ENCODE results near the gene SUSD1.
A peak's percentile ranks its signal among the peaks of the same experiment; 100 is the strongest.

The SUSD1 gene

GRCh38 chr9:112037281-112038016, 137.6 kb downstream of the SUSD1 start:
- DNase-seq = peak; percentile 39

GRCh38 chr9:112035166-112035826, 139.8 kb downstream of the SUSD1 start:
- DNase-seq = no peak

GRCh38 chr9:112034216-112034611, 140.9 kb downstream of the SUSD1 start:
- no peak for DNase-seq

DNA sequence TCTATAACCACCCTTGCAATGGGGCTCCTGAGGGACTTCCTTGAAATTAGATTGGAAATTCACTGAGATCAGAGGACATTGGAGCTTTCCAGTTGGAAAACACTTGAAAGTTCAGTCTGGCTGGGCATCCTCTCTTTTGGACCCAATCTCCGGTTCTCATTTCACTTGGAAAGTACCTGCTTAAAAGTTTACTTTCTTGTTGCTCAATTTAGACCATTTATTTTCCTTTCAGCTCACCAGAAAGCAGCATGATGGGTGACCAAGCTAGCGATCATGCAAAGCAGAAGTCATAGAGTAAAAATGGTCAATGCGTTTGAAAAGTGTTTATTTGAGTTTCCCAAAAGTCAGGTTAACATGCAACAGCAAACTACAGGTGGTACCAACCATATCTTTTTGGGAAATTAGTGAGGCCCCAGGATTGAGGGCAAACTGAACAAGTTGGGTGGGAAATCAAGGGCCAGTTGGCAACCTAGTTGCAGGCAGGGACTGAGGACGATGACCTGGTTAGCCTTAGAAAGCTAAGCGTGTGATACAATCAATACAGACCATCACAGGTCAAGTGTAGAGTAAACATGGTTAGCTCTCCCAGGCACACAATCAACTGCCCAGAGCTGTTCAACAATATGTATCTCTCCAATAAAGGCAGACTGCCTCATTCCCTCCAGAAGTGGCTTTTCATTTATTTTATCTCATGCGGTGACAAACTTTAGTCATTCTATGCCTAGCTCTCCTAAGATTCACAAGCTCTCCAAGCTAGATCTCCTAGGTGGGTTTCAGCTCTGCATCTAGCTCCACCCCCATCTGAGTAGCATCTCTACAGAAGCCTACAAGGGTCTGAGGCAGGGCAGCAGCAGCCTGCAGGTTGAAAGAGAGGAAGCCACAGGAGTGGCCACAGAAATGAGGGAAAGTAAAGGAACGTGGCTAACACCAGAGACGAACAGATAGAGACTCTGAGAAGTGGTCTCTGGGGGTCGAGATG, 141.6 kb downstream of the SUSD1 start:
- no peak for DNase-seq

DNA sequence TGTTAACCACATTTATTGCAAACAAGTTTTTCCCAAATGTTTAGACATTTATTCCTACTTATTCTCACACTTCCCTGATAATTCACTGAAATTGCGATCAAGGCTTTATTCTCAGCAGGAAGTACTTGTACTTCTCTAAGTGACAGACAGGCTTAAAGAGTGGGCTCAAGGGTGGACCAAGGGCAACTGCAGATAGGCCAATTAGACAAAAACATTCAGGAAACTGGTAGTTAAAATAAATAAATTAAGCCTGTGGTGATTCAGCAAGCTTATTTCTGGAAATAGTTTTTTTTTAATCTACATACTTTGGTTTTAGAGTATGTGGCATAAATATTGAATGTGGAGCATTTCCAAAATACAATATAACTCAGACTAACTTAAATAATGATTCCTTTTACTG, 142.4 kb downstream of the SUSD1 start:
- no peak for DNase-seq

- DNase-seq = no peak
Measured at GRCh38 chr9:112032009-112032408, 143.1 kb downstream of the SUSD1 start.

DNA sequence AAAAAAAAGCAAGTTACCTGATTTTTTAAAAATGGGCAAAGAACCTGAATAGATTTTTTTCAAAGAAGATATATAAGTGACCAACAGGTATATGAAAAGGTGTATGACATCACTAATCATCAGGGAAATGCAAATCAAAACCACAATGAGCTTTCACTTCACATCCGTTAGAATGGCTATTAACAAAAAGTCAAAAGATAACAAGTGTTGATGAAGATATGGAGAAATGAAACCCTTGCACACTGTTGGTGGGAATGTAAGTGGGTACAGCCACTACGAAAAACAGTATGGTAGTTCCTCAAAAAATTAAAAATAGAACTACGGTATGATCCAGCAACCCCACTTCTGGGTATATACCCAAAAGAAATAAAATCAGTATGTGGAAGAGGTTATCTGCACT, 143.7 kb downstream of the SUSD1 start:
- no peak for DNase-seq

GRCh38 chr9:112029921-112030444, 145.1 kb downstream of the SUSD1 start:
- DNase-seq = no peak

DNA sequence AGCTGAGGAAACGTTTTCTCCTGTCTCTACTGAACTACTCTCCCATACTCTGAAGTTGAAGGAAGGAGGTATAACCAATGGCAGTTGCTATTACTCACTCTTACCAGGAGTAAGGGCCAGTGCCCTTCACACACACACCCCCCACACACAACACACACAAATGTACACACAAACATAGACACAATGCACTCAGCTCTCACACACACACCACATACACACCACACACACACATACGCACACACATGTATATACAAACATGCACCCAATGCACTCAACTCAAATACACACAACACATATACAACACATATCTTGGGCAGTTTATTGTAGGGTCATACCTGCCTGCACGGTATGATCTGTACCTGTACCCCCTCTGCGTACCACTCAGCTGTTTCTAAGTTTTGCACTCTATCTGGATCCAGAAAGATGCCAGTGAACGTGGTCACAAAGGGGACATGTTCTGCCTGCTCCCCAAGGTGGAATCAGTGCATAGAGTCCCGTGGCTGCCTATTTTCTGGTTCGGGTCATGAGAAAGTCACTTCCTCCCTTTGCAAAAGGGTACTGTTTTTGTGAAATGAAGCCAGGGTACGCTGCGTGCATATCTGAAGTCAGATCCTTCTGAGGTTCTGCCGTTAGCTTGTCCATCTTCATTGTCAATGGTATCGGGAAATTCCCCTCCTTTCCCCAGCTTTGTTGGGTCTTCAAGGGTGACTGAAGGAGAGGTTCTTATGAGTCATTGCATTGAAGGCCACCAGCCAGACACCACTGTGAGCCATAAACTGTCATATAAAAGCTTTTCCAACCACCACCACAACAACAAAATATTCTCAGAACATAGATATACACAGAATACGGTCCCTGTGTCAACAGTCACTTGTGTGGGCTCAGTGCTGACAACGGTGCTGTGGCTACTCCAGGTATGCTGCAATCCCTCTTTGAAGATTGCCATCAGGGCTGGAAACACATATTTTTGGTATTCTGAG, 146.6 kb downstream of the SUSD1 start:
- no peak for DNase-seq

- DNase-seq = no peak
Measured at GRCh38 chr9:112025850-112026249, 149.2 kb downstream of the SUSD1 start.

DNA sequence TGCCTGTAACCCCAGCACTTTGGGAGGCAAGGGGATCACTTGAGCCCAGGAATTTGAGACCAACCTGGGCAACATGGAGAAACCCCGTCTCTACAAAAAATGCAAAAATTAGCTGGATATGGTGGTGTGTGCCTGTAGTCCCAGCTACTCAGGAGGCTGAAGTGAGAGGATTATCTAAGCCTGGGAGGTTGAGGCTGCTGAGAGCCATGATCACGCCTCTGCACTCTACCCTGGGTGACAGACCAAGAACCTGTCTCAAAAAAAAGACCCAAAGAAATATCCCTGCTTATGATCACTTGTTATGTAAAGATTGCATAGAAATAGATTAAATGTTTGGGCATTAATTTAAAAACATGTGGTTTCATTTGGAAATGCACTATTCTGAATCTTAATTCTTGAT, 153.4 kb downstream of the SUSD1 start:
- DNase-seq = no peak

DNA sequence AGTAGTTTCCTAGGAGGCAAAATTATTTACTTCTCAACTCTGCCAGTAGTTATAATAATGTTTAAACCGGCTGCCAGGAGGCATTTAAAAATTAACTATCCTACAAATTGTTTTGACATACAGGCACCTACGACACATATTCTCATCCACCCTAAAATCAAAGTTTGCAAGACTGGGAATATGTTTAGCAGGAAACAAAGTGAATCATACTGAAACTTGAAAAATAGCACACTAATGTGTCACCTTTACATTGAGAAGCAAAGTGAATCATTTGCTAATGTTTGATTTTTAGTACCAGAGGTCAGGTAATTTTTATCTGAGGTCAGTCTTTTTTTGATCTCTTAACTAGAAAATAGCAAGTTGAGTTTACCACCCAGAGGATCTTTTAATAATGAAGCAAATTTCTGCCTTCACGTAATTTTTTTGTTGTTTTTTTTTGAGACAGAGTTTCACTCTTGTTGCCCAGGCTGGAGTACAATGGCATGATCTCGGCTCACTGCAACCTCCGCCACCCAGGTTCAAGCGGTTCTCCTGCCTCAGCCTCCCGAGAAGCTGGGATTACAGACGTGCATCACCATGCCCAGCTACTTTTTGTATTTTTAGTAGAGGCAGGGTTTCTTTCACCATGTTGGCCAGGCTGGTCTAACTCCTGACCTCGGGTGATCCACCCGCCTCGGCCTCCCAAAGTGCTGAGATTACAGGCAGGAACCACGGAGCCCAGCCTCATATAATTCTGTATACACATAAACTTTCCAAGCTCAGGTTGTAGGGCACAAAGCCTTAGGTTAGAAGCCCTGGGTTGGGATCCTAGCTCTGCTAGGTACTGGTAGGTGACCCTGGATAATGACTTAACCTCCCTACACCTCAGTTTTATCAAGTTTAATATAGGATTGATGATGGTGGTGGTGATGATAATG, 154.2 kb downstream of the SUSD1 start:
- no peak for DNase-seq

DNA sequence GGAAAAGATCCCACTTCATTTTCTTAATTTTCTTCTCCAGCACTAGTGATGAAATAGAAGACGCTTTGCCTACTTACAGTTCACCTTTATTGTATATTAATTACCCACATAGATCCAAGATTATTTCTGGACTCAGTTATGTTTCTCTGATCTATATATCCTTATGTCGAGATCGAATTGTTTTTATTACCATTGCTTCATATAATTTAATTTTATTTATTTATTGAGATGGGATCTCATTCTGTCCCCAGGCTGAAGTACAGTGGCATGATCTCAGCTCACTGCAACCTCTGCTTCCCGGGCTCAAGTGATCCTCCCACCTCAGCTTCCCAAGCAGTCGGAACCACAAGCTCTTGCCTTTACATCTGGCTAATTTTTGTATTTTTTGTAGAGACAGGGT, 157.2 kb downstream of the SUSD1 start:
- DNase-seq = no peak

GRCh38 chr9:112015736-112016135, 159.4 kb downstream of the SUSD1 start:
- DNase-seq = no peak

DNA sequence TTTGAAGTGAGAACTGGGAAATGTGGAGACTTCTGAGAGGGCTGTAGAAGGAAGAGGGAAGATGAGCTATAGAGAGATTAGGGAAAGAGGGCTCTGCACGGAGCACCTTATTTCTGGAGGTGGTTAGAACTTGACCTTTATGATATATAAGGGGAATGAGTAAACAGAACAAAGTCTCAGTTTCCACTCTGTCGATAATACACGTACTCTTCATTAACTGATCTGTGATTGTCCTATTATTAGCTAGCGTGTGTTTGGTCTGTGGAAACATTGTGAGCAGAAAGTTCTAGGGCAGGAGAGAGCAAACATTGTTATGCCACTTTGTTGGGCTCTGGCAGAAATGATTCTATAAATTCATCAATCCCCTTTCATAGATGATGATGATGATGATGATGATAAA, 159.9 kb downstream of the SUSD1 start:
- DNase-seq = no peak

DNA sequence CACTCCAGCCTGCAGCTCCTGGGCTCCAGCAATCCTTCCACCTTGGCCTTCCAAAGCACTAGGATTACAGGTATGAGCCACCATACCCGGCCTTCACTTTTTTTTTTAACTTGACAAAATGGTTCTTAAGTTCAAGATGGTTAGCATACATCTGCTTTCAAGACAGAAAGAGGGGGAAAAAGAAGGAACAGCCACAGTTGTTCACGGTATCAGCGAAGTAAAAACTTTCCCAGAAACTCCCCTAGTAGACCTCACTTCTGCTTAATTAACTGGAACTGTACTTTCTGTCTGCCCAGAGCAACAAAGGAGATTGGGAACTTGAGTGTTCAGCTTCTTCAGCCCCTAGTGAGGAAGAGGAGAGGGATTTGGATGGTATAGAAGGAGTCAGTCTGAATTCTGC, 161.8 kb downstream of the SUSD1 start:
- no peak for DNase-seq

GRCh38 chr9:112012026-112012902, 162.8 kb downstream of the SUSD1 start:
- DNase-seq = no peak

DNA sequence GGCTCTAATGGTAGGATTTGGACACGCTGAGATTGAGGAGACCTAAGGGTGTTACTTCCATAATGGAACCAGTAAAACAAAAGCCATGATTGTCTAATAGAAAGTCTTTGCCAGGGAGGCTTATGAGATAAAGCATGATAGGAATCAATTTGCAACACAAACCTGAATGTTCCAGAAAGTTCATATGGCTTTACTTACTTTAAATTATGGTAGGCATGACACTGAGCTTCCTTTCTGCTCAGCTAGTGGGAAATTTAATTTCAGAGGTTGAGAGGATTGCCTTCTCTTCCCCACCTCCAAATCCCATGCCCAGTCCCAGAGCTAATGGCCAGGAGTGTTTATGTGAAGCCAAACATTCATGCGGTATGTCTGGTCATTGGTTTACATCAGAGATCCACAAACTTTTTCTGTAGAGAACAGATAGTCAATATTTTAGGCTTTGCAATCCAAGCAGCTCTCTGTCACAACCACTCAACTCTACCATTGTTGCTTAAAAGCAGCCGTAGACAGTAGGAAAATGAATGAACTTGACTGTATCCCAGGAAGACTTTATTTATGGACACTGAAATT, 164.0 kb downstream of the SUSD1 start:
- DNase-seq = no peak

DNA sequence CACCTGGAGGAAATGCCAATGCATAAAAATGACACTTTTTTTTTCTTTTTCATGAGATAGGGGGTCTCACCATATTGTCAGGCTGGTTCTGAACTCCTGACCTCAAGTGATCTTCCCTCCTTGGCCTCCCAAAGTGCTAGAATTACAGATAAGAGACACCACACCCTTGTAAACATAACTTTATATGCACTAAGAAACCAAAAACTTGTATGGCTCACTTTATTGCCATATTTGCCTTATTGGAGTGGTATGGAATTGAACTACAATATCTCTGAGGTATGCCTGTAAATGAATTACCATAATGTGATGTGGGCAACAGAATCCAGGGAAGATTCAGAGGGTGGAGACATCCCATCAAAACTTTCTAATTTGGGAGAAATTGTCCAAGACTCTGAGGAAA, 164.6 kb downstream of the SUSD1 start:
- DNase-seq = no peak

Data from effector CD4-positive, alpha-beta T cell (primary cell).